ENCODE results near the gene LEP.

Gene LEP

DNA sequence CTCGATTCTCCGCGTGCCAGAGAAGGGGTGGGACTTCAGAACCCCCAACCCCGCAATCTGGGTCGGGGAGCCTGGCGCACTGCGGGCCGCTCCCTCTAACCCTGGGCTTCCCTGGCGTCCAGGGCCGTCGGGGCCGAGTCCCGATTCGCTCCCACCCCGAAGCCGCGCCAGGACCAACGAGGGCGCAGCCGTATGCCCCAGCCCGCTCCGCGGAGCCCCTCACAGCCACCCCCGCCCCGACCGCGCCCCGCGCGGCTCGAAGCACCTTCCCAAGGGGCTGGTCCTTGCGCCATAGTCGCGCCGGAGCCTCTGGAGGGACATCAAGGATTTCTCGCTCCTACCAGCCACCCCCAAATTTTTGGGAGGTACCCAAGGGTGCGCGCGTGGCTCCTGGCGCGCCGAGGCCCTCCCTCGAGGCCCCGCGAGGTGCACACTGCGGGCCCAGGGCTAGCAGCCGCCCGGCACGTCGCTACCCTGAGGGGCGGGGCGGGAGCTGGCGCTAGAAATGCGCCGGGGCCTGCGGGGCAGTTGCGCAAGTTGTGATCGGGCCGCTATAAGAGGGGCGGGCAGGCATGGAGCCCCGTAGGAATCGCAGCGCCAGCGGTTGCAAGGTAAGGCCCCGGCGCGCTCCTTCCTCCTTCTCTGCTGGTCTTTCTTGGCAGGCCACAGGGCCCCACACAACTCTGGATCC, at the start of gene LEP:
LEP (plus strand) TSS at position 583 of the 691 bp plus-strand sequence. CDS start 10,741 bp downstream, outside the sequence.
- DNase-seq (ENCODE audit: low read depth): no peak
- no peak within 1 kb of the TSS for H3K4me3 ChIP-seq (ENCODE audit: low read length)

DNA sequence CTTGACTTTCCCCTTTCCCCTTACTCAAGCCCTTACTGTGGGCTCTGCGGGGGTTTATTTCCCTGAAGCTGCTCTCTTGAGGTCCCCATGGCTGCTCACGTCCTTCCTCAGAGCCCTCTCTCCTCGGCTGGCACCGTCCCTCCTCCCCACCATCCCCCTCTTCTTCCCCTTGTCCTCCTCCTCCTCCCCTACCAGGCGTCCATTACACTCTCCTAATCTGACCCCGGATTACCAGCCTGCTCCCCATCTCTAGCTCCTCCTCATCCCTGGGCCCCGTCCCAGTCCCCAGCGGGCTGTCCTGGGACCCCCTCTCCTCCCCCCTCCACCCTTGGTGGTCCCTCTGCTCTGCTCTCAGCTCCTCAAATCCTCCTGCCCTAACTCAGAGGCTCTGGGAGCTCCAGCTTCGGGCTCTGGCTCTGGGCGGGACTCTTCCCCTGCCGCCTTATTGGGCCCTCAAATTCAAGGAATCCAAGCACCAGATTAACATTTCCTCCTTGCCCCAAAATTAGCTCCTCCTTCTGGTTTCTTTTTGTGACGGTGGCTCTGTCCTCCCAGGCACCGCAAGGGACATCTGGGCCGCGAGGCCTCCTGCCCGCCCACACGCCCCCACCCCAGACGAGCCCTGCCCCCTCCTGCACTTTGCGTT, 48.5 kb upstream of the LEP start:
- DNase-seq (ENCODE audit: low read depth): no peak
- no peak overlapping the region for H3K4me3 ChIP-seq (ENCODE audit: low read length)
- TF ChIP-seq, protein P1, sequence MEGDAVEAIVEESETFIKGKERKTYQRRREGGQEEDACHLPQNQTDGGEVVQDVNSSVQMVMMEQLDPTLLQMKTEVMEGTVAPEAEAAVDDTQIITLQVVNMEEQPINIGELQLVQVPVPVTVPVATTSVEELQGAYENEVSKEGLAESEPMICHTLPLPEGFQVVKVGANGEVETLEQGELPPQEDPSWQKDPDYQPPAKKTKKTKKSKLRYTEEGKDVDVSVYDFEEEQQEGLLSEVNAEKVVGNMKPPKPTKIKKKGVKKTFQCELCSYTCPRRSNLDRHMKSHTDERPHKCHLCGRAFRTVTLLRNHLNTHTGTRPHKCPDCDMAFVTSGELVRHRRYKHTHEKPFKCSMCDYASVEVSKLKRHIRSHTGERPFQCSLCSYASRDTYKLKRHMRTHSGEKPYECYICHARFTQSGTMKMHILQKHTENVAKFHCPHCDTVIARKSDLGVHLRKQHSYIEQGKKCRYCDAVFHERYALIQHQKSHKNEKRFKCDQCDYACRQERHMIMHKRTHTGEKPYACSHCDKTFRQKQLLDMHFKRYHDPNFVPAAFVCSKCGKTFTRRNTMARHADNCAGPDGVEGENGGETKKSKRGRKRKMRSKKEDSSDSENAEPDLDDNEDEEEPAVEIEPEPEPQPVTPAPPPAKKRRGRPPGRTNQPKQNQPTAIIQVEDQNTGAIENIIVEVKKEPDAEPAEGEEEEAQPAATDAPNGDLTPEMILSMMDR (IDR thresholded peaks at IDR 0.05; ENCODE audit: insufficient read depth, low read depth, low read length, missing control alignments): no peak

More for the DNA sequence above, at the start of gene LEP:
- TF ChIP-seq, protein P1 (IDR thresholded peaks at IDR 0.05; ENCODE audit: insufficient read depth, low read depth, low read length, missing control alignments): no peak

DNA sequence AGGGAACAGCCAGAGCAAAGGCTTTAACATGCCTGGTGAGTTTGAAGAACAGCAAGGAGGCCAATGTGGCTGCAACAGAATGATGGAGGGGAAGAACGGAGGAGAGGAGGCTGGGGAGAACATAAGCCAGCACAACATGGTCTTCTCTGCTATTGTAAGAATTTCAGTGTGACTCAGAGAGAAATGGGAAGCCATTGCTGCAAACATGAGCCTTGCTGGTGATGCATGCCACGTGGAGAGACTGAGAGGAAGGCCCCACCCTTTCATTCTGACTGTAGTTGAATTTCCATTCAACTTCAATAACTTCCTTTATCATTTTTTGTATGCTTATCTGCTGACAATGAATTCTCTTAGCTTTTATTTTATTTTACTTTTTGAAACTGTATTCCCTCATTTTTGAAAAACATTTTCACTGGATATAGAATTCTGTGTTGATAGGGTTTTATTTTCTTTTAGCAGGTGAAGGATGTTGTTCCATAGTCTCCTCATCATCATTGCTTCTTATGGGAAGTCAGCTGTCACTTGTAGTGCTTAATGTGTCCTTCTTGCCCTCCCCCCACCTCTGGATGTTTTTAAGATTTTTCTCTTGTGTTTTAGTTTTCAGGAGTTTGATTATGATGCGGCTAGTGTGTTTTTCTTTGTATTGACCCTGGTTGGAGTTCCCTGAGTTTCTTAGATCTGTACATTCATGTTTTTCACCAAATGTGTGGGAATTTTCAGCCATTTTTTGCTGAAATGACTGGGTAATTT, 46.4 kb upstream of the LEP start:
- H3K4me3 ChIP-seq (ENCODE audit: low read length): no peak overlapping the region
- peak; percentile 13 for DNase-seq (ENCODE audit: low read depth)
- TF ChIP-seq, protein P1 (IDR thresholded peaks at IDR 0.05; ENCODE audit: insufficient read depth, low read depth, low read length, missing control alignments): no peak

DNA sequence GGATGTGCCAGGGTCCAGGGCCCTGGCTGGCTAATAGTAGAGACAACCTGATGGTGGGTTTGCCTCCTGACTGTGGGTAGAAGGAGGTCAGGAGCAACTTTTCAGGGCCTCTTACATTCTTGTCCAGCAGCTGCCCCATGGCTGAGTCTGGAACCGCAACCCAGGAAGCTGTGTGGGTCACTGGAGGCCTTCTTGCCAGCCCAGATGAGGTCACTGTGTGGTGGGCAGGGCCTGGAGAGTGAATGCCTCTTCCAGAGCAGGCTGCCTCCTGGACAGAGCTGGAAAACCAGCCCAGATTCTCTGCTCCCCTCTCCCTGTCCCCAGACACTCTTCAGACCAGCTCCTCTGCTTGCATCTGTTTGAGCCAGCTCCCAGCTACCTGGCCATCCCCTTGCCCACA, 43.5 kb upstream of the LEP start:
- DNase-seq (ENCODE audit: low read depth): no peak
- TF ChIP-seq, protein P1 (IDR thresholded peaks at IDR 0.05; ENCODE audit: insufficient read depth, low read depth, low read length, missing control alignments): no peak
- H3K4me3 ChIP-seq (ENCODE audit: low read length): no peak overlapping the region

DNA sequence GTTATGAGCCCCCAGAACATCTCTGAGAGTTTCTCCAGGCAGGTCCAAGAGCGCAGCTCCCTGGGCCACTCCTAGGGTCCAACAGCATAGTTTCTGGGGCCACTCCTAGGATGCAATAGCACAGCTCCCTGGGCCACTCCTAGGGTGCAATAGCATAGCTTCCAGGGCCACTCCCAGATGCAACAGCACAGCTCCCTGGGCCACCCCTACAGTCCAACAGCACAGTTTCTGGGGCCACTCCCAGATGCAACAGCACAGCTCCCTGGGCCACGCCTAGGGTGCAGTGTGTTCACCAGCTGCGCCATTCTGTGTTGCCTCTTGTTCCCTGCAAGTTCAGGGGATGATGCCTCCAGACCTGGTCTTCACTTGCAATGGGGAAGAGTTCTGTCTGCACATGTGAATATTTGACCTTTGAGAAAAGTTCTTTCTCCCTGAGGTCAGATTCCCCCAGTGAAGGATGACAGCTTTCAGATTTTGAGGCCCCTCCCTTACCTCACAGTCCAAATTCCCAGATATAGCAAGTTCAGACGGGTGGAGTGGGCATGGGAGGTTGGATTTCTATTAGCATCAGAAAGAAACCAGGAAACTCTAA, 43.0 kb upstream of the LEP start:
- DNase-seq (ENCODE audit: low read depth): peak; percentile 53

DNA sequence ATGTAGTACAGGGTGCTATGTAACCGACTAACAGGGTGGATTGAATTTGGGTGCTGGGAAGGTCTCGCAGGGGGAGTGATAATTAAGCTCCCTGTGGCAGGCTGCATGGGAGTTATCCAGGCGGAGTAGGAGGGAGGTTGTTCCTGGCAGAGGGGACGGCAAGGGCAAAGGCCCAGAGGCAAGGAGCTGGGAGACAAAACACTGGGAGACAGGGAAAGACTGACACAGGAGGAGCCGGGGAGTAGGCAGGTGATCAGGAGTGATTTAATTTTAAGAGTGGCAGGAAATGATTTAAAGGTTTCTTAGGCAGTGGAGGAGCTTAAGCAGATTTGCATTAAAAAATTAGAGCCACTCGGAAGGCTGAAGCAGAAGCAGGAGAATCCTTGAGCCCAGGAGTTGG, 40.7 kb upstream of the LEP start:
- TF ChIP-seq, protein P1 (IDR thresholded peaks at IDR 0.05; ENCODE audit: insufficient read depth, low read depth, low read length, missing control alignments): no peak
- H3K4me3 ChIP-seq (ENCODE audit: low read length): no peak overlapping the region
- no peak for DNase-seq (ENCODE audit: low read depth)

More for the DNA sequence above, 43.0 kb upstream of the LEP start:
- TF ChIP-seq, protein P1 (IDR thresholded peaks at IDR 0.05; ENCODE audit: insufficient read depth, low read depth, low read length, missing control alignments): peak; percentile 7
- H3K4me3 ChIP-seq (ENCODE audit: low read length): no peak overlapping the region

Measured in epithelial cell of esophagus (primary cell).